Astrocyte (in vitro differentiated cells and primary cell): ENCODE measurements around the gene OTOL1.

Source experiments
- EZH2 ChIP-seq: IDR thresholded peaks from 2 replicates; pipeline ENCODE4 v1.6.1; 2012; ENCODE audit warnings: mild to moderate bottlenecking, low read length, inconsistent platforms; ENCODE audit not compliant: insufficient read depth
- TF ChIP-seq, protein P1 (sequence below): IDR thresholded peaks from 2 replicates; pipeline ENCODE4 v1.5.1; 2011; ENCODE audit warnings: low read depth, mild to moderate bottlenecking, inconsistent platforms, low read length, moderate library complexity; ENCODE audit not compliant: insufficient read depth

DNA sequence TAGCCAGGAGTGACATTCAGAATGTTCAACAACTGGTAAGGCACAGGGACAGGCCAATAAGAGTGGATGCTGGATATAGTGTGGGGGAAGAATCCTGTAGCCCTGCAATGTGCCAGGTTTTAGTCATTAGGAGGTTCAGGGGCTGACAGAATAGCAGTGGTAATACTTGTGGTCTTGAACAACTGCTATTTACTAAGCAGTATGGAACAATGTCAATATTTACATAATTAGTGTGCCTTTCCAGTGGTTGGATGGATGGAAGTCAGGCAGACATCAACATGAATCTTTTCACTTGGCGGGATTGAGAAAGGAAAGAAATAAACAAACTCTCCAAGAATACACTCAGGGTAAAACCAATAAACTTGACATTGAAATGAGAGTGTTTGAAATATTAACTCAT is 55.1 kb downstream of the OTOL1 start:
- TF ChIP-seq, protein P1, sequence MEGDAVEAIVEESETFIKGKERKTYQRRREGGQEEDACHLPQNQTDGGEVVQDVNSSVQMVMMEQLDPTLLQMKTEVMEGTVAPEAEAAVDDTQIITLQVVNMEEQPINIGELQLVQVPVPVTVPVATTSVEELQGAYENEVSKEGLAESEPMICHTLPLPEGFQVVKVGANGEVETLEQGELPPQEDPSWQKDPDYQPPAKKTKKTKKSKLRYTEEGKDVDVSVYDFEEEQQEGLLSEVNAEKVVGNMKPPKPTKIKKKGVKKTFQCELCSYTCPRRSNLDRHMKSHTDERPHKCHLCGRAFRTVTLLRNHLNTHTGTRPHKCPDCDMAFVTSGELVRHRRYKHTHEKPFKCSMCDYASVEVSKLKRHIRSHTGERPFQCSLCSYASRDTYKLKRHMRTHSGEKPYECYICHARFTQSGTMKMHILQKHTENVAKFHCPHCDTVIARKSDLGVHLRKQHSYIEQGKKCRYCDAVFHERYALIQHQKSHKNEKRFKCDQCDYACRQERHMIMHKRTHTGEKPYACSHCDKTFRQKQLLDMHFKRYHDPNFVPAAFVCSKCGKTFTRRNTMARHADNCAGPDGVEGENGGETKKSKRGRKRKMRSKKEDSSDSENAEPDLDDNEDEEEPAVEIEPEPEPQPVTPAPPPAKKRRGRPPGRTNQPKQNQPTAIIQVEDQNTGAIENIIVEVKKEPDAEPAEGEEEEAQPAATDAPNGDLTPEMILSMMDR, result no peak
- no peak for TF ChIP-seq EZH2
